Fibroblast of mammary gland (primary cell): Measurements from ENCODE around the gene CABLES1.

Experiments
- DNase-seq: peaks from one replicate; pipeline ENCODE4 v3.0.0-alpha.2; 2010; ENCODE audit warnings: low read depth
- H3K4me3 ChIP-seq: 2 replicates; pipeline ENCODE4 v1.5.1; 2011; ENCODE audit warnings: low read depth, mild to moderate bottlenecking, low read length, moderate library complexity; ENCODE audit not compliant: control insufficient read depth
- CTCF ChIP-seq: conservative IDR thresholded peaks from 2 replicates; pipeline ENCODE4 v1.5.1; 2011; ENCODE audit warnings: low read depth, low read length, inconsistent platforms; ENCODE audit not compliant: control insufficient read depth, insufficient read depth

Gene CABLES1

DNA sequence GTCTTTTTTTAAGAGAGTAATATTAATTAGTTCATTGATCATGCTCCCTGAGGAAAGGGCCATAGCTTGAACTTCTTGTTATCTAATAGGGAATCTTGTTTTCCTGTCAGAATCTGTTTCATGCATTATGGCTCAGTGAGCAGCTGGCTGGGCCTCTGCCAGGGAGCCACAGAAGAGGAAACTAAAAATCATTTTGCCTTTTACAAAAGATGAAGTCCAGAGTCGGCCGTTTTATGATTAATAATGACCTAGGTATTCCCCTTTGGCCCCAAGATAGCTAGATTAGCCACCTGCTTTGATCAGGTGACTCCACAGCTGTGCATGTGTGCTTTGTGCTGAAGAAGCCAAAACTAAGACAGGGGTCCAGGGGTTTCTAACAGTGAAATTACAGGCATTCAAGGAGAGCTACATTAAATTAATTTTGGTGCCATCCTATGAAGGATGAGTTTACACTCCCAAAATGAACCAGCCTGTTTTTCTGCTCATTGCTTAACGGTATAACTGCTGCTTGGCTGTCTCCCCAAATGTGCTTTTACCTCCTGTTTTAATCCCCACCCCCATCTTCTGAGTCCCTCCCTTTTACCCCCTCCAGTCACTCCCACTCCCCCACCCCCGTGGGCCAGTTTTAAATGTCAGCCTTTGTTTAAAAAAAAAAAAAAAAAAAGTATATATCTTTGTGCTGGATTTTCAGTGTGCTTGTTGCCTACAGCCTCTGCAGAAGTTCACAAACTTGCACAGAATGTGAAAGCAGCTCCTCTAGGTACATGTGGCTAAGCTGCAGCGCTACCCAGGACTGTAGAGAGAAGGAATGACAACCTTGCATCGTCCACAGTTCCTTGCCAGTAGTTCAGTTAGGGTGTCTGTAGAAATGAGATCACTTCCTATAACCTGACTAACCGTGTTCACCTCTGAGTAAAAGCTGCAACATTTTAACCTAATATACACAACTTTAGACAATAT lies 93.1 kb downstream of the CABLES1 start:
- no peak for TF ChIP-seq CTCF
- DNase-seq, result peak; percentile 47
- H3K4me3 ChIP-seq, result no peak overlapping the region

DNA sequence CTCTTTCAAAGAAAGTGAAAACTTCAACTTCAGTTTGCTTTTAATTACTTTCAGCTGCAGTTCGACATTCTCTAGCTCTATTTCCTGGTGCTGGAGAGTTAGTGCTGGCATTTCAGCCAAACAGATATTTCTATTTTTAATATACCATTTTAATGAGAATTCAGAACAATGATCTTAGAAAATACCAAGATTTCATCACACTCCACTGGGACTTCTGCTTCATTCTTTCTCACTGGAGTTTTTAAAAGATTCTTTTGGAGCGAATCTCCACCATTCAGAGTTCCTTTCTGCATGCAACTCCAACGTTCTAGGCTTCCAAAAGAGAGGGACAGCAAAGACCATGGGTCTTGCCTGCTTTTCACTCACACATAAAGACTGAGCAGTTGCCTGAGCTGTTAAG lies 94.2 kb downstream of the CABLES1 start:
- no peak for TF ChIP-seq CTCF
- peak; percentile 54 for DNase-seq
- H3K4me3 ChIP-seq, result no peak overlapping the region

DNA sequence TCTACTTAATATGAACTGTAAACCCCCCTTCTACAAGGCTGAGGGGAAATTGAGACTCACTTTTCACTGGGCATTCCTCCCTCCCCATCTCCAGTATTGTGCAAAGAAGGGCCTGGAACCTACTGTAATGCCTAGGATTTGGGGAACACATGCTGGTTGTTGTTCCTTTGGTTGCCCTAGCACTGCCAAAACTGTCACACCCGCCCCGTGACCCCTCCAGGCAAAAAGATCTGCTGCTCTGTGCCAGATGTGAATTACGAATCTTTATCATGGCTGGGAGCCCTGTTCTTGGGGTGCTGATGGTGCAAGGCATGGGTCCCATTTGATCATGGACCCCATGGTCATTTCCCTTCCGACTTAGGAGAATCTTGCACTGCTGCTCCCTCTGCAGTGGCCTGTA lies 95.4 kb downstream of the CABLES1 start:
- H3K4me3 ChIP-seq, result no peak overlapping the region
- no peak for TF ChIP-seq CTCF
- peak; percentile 26 for DNase-seq

DNA sequence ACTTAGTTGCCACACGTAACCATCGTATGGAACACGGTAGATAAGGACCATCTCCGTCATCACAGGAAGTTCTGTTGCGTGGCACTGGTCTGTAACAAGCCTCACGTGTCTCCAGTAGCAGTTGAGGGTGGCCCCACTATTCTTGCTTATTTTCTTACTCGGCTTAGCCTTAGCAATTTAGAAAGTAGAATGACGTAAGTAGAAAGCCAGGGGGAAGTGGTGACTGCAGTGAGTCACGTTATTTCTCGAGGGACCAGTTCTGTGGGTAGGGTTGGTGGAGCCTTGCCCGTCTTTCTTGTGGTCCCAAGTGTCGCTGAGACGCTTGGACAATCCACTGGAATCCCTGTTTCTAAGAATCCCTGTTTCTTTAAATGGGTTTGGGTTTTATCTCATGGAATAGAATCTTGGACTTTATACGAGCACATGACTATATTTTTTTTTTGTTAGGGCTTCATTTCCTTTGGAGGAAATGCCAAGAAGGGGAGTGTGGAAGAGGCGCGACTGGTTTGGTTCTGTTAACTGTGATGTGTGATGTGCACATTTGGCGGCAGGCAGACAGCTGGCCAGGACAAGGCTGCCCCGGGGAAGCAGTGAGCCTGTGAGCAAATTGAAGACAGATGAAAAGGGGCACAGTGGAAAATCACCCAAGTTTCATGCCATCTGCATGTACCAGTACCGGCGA lies 96.2 kb downstream of the CABLES1 start:
- DNase-seq, result peak; percentile 98
- H3K4me3 ChIP-seq, result no peak overlapping the region
- no peak for TF ChIP-seq CTCF

DNA sequence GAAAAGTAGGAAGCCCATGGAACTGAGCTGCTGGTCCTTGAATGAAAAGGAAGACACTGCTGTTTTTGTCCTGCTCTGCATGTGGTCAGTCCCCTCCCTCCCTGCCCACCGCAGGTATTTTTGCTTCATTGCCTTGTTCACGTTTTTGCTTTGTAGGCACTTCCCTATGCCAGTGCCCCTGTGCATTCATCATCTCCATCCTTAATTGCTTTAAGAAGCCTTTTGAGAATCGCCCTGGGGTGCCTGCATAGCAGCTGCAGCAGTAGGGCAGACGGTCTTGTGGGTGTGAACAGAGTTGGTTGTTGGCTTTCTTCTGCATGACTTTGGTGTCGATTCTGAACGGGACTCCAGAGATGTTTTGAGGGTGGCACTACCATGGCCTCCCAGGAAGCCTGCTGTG lies 97.0 kb downstream of the CABLES1 start:
- TF ChIP-seq CTCF, result no peak
- no peak for DNase-seq
- no peak overlapping the region for H3K4me3 ChIP-seq

- no peak for TF ChIP-seq CTCF
- DNase-seq, result no peak
- H3K4me3 ChIP-seq, result no peak overlapping the region
Measured at GRCh38 chr18:23234619-23235018, 99.3 kb downstream of the CABLES1 start.
